Body of pancreas (tissue), 4 donors: Measurements from ENCODE around the gene TBXA2R. TPM values are rescaled to one million over a fixed set of nuclear protein-coding genes. Genes with fewer than 3 reads are reported as not detected.

Experiments
- ATAC-seq: fragments of 150-250 bp; one replicate; pipeline ENCODE4 v1.9.1; 2016
- DNase-seq, 4 donors: peaks; one replicate each; pipeline ENCODE4 v3.0.0-alpha.2; 2019
- H3K27ac ChIP-seq, 4 donors: fragments of 200-600 bp; sonication (generic); 1 replicate in 3 of 4; 2 replicates in 1 of 4; pipeline versions ENCODE4 v1.5.1 to v1.6.1; 2016 to 2019; ENCODE audit warnings: mild to moderate bottlenecking in 1 of 4, mixed read lengths in 1 of 4, moderate library complexity in 1 of 4
- H3K27me3 ChIP-seq, 2 donors: fragments of 200-600 bp; sonication (generic); one replicate each; pipeline ENCODE4 v1.6.0; 2016; ENCODE audit warnings: mild to moderate bottlenecking in 1 of 2
- H3K36me3 ChIP-seq, 2 donors: fragments of 200-600 bp; sonication (generic); replicated peaks in 1 of 2; 2 replicates each; pipeline ENCODE4 v1.5.1; 2016; ENCODE audit warnings: low read depth in 2 of 2; ENCODE audit not compliant: insufficient read depth in 1 of 2
- H3K4me1 ChIP-seq: fragments of 200-600 bp; sonication (generic); one replicate; pipeline ENCODE4 v1.6.0; 2016
- H3K4me3 ChIP-seq, 2 donors: fragments of 200-600 bp; sonication (generic); 1 replicate in 1 of 2; 2 replicates in 1 of 2; pipeline ENCODE4 v1.5.1; 2016 to 2019
- H3K9me3 ChIP-seq, 3 donors: fragments of 200-600 bp; sonication (generic); 1 replicate in 2 of 3; 2 replicates in 1 of 3; pipeline ENCODE4 v1.5.1; 2016
- CTCF ChIP-seq, 7 experiments: fragments of 450-650 bp in 4 of 7; fragments of 200-600 bp in 3 of 7; sonication (generic) in 3 of 7; IDR thresholded peaks; one replicate each; pipeline ENCODE4 v1.5.1; 2016 to 2019; ENCODE audit warnings: antibody characterized with exemption in 7 of 7
- POLR2A ChIP-seq, 3 donors: fragments of 450-650 bp; IDR thresholded peaks; one replicate each; pipeline ENCODE4 v1.6.1; 2016; ENCODE audit warnings: antibody characterized with exemption in 3 of 3, mild to moderate bottlenecking in 2 of 3
- WGBS, 2 donors: methylation state at CpG; one replicate each; pipeline ENCODE4 v1.1.5; 2017; 5-methylcytosine and 5-hydroxymethylcytosine counted together
- intact Hi-C: fragments of 100-400 bp; cut with DNase I; formaldehyde crosslinking; loops from one replicate; pipeline ENCODE4 v1.15.1; 2023
- total RNA-seq, 2 donors: library from RNA; depleted of rRNA; stranded (reverse); fragments of >200 nt; gene quantifications; one replicate each; pipeline ENCODE4 v1.1.0, GENCODE V29; 2016

The TBXA2R gene
- total RNA-seq, 2 donors from 2014 or later = 0.52 to 3.0 TPM

- 90 to 91% methylated on average over 32 to 53 of the region's 79 CpGs for WGBS, 2 donors
- TF ChIP-seq POLR2A (IDR thresholded peaks at IDR 0.05) = no peak
- TF ChIP-seq CTCF (IDR thresholded peaks at IDR 0.05) = no peak
Observed at GRCh38 chr19:3612901-3613741, 6.4 kb upstream of the TBXA2R start.

GRCh38 chr19:3612330-3612729 is 5.7 kb upstream of the TBXA2R start:
- no peak for DNase-seq
- Histone ChIP-seq H3K9me3 (no peaks in the 10 kb centered on the region), H3K27me3 (no peaks in the 10 kb centered on the region), H3K4me3 (no peak overlapping the region), H3K36me3 (peaks cover 2 to 5% of the 10 kb centered on the region in 2 donors), H3K27ac (no peak overlapping the region), H3K4me1 (no peaks in the 10 kb centered on the region)
- no peak for ATAC-seq
- 90 to 95% methylated on average over 2 to 33 of the region's 33 CpGs for WGBS, 2 donors
- intact Hi-C loops = loop anchor here (10.0 kb wide), 1 partner anchor 318 kb away; no protein-coding TSS in a partner anchor
- TF ChIP-seq POLR2A (IDR thresholded peaks at IDR 0.05) (no peak), CTCF (IDR thresholded peaks at IDR 0.05) (no peak)

More at GRCh38 chr19:3612901-3613741, 6.4 kb upstream of the TBXA2R start:
- intact Hi-C loops = loop anchor here (10.0 kb wide), 1 partner anchor 318 kb away; no protein-coding TSS in a partner anchor
- Histone ChIP-seq H3K27me3 (no peaks in the 10 kb centered on the region), H3K4me3 (no peak overlapping the region), H3K4me1 (no peaks in the 10 kb centered on the region), H3K9me3 (no peaks in the 10 kb centered on the region), H3K27ac (no peak overlapping the region), H3K36me3 (peaks cover 2 to 5% of the 10 kb centered on the region in 2 donors)
- ATAC-seq = no peak
- no peak for DNase-seq

GRCh38 chr19:3611841-3612240 is 5.2 kb upstream of the TBXA2R start:
- H3K4me1 ChIP-seq = peaks cover 5% of the 10 kb centered on the region
- H3K27ac ChIP-seq = no peak overlapping the region
- H3K27me3 ChIP-seq = no peaks in the 10 kb centered on the region
- no peak for DNase-seq
- peaks cover 2 to 5% of the 10 kb centered on the region in 2 donors for H3K36me3 ChIP-seq
- H3K9me3 ChIP-seq = no peaks in the 10 kb centered on the region
- intact Hi-C loops = loop anchor here (10.0 kb wide), 1 partner anchor 317 kb away; no protein-coding TSS in a partner anchor
- ATAC-seq = no peak
- WGBS, 2 donors = 94 to 98% methylated on average over 32 to 35 of the region's 36 CpGs
- H3K4me3 ChIP-seq = no peak overlapping the region
- no peak for TF ChIP-seq POLR2A (IDR thresholded peaks at IDR 0.05)
- TF ChIP-seq CTCF (IDR thresholded peaks at IDR 0.05) = no peak

GRCh38 chr19:3610745-3611717 is 4.4 kb upstream of the TBXA2R start:
- H3K36me3 ChIP-seq = peaks cover 2 to 5% of the 10 kb centered on the region in 2 donors
- H3K4me1 ChIP-seq = peaks cover 13% of the 10 kb centered on the region
- DNase-seq (no peak), ATAC-seq (no peak)
- no peaks in the 10 kb centered on the region for H3K27me3 ChIP-seq
- intact Hi-C loops = loop anchor here (10.0 kb wide), 1 partner anchor 316 kb away; no protein-coding TSS in a partner anchor
- H3K27ac ChIP-seq = no peak overlapping the region
- no peak overlapping the region for H3K4me3 ChIP-seq
- TF ChIP-seq POLR2A (IDR thresholded peaks at IDR 0.05) (no peak), CTCF (IDR thresholded peaks at IDR 0.05) (no peak)
- no peaks in the 10 kb centered on the region for H3K9me3 ChIP-seq
- 87 to 96% methylated on average over 9 to 32 of the region's 41 CpGs for WGBS, 2 donors
